GM12864 (cell line): ENCODE results near the gene AFAP1L1.

Experiments
- DNase-seq: peaks from one replicate; pipeline ENCODE4 v3.0.0-alpha.2; 2011; ENCODE audit warnings: low read depth
- H3K4me3 ChIP-seq: 2 replicates; pipeline ENCODE4 v1.5.1; 2011; ENCODE audit warnings: mild to moderate bottlenecking, low read depth, low read length, control low read depth
- TF ChIP-seq, protein P1 (sequence below): IDR thresholded peaks from 2 replicates; pipeline ENCODE4 v1.5.1; 2011; ENCODE audit warnings: low read depth, mild to moderate bottlenecking, moderate library complexity, low read length, control low read depth, inconsistent platforms; ENCODE audit errors: missing control alignments

The AFAP1L1 gene

GRCh38 chr5:149301744-149302380, 30.2 kb downstream of the AFAP1L1 start:
- TF ChIP-seq, protein P1, sequence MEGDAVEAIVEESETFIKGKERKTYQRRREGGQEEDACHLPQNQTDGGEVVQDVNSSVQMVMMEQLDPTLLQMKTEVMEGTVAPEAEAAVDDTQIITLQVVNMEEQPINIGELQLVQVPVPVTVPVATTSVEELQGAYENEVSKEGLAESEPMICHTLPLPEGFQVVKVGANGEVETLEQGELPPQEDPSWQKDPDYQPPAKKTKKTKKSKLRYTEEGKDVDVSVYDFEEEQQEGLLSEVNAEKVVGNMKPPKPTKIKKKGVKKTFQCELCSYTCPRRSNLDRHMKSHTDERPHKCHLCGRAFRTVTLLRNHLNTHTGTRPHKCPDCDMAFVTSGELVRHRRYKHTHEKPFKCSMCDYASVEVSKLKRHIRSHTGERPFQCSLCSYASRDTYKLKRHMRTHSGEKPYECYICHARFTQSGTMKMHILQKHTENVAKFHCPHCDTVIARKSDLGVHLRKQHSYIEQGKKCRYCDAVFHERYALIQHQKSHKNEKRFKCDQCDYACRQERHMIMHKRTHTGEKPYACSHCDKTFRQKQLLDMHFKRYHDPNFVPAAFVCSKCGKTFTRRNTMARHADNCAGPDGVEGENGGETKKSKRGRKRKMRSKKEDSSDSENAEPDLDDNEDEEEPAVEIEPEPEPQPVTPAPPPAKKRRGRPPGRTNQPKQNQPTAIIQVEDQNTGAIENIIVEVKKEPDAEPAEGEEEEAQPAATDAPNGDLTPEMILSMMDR: no peak
- no peak overlapping the region for H3K4me3 ChIP-seq
- no peak for DNase-seq

GRCh38 chr5:149302641-149303040, 31.0 kb downstream of the AFAP1L1 start:
- TF ChIP-seq, protein P1: no peak
- H3K4me3 ChIP-seq: no peak overlapping the region
- DNase-seq: no peak

GRCh38 chr5:149303210-149303609, 31.6 kb downstream of the AFAP1L1 start:
- TF ChIP-seq, protein P1: no peak
- DNase-seq: no peak
- H3K4me3 ChIP-seq: no peak overlapping the region

- DNase-seq: no peak
- no peak overlapping the region for H3K4me3 ChIP-seq
- TF ChIP-seq, protein P1: no peak
These were observed 32.8 kb downstream of the AFAP1L1 start for GRCh38 chr5:149304195-149305078.

DNA sequence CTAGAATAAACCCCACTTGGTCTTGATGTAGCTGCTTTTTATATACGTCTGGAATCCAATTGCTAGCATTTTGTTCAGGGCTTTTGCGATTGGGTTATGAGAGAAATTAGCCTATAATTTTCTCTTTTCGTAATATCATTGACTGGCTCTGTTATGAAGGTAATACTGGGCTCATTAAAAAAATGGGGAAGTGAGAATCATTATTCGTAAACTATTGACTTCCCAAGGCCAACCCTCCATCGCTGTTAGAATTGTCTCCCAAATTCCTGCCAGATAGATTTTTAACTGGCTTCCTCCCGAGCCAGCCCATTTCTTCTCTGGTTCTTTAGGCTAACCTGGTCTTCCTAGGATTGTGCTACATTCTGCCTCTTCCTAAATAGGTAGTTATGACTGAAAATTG, 37.7 kb downstream of the AFAP1L1 start:
- no peak overlapping the region for H3K4me3 ChIP-seq
- TF ChIP-seq, protein P1: no peak
- no peak for DNase-seq

DNA sequence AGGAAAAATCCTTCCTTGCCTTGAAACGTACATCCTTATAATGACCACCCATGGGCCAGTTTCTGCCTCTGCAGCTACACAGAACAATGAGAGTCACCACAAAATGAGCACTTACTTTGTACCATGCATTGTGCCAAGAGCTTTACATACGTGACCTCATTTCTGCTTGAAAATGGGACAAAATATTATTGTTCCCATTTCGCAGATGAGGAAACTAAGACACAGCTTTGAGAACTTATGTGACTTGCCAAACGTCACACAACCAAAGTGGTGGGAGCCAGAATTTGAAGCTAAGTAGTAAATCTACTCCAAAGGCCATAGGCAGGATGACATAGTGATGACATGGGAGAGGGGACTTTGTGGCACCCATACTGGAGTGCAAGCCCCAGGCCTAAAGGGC, 38.8 kb downstream of the AFAP1L1 start:
- DNase-seq: no peak
- no peak overlapping the region for H3K4me3 ChIP-seq
- TF ChIP-seq, protein P1: no peak
